GM19351 (cell line): ENCODE measurements around the gene SMAD7.
A peak's percentile ranks its signal among the peaks of the same experiment; 100 is the strongest.

Experiments used
- ATAC-seq: cut with Tn5 transposase; IDR thresholded peaks from one replicate; pipeline ENCODE4 v1.9.1; 2021; ENCODE audit warnings: mild to moderate bottlenecking, moderate library complexity; ENCODE audit not compliant: unreplicated experiment

The SMAD7 gene

DNA sequence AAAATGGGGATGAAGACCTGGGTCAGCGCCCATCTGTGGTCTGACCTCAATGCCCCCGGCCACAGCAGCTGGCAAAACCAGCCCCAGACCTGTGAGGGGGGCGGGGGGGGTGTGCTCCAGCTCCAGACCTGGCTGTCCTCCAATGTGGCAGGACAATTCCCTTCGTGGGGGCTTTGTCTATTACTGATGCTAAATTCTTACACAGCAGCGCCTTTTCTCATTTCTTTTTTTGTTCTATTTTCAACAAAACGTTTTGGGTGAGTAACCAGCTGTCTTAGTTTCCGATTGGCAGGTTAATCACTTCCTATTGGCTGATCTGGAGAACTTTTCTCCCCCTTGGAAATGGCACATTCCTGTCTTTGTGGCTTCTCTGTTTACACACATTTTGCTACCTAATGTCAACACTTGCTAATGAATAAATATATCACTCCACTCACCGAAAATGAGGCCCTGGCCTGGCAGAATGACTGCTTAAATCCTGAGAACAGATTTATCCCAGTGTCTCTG, 4.4 kb downstream of the SMAD7 start:
- ATAC-seq = no peak

DNA sequence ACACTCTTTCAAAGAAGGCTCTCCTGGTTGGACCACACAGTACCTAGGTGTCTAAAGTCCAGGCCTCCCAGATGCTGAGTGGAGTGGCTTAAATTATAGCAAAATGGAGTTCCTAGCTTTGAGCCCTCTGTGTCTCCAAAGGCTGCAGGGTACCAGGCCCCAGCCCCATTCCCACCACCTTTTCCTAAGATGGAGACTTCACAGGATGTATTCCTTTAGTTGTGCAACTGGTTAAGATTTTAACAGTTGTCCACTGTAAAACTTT, 4.9 kb downstream of the SMAD7 start:
- no peak for ATAC-seq

DNA sequence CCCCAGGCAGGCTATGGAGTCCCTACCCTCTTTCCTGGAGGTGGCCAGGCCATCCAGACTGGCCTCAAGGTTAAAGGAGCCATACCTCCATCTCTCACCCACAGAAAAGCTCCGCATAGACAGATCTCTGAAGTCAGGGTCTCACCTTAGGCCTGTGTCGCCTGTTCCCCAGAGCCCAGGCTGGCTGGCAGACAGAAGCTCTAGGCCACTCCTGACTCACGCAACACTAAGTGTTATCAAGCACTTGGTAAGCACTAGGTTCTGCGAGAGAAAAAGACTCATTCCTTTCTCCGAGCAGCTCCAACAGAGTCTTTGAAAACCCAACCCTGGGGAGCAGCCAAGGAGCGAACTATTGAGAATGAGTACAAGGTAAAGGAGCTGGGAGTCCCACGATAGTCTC, 6.1 kb downstream of the SMAD7 start:
- ATAC-seq = no peak

DNA sequence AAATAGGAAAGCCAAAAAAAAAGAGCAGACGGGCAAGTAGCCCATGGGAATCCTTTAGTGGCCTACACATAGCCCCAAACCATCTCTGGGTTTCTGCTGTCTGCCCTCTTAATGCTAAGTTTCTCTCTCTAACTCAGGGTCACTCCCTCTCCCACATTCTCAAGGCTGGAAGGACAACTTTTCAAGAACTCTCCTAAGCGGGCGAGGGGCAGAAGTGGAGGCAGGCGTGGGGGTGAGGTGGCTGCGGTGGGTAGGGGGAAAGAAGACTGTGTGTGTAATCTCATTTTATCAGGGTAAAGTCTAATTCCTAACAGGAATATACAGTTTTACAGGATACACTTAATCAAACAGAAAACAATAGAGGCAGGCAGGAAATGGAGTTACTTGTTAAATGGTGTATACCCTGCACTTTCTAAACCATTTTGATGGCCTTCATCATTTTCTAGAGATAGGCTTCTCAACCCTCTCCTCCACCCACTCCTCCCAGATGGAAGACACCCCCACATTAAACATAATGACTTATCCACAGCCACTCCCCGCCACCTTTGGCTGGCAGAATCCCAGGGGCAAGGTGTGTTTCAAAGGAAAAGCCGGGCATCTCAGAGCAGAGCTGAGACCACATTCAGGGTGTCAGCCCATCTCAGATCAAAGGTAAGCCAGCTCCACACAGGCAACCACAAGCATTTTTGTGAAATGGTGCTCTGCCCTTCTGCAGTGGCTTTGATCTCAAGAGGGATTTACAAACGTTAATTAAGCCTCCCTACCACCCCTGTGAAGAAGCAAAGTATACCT, 6.8 kb downstream of the SMAD7 start:
- ATAC-seq = no peak

DNA sequence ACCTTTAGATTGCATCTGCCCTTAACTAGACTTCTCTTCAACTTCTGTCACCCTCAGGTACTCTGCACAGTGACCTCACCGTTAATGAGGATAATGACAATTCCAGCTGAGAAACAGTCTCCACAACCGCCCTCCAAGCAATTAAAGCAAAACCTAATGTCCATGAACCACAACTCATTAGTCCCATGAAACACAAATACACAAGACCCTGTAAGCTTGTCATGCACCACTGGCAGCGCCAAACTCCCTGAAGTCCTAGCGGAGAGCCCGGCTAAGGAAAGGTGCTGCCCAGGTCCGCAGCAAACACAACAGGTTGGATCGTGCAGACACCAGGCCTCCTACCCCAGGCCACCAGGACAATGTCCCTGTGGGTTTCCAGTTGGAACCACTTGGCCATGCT, 7.4 kb downstream of the SMAD7 start:
- ATAC-seq = no peak

DNA sequence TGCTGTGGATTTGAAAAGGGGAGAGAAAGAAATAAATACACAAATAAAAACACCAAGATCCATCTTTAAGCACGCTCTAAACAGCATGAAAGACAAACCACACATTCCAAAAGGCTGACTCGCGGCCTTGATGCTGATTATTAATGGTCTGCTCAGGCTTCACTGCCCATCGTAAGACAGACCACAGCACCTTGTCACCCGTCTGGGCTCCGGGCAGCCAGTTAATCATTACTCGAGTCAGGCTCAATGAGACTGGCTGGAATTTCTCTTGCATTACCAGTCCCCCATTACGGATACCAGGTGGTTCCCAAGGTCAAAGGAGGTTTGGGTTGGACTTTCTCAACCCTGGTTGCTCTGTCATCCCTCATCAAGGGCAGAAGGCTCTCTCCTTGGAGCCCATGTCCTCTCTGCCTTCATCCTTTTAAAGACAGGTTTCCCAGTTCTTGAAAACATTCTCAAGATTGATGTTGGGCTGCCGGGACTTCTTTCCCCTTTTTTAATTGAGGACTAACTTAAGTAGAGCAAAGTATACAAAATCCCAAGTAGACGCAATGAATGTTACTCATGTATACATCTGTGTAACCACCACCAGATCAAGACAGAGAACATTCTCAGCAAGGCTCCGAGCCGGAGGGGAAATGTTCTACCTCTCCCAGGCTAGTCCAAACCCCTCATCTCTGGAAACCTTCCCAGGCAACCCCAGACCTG, 8.1 kb downstream of the SMAD7 start:
- no peak for ATAC-seq

DNA sequence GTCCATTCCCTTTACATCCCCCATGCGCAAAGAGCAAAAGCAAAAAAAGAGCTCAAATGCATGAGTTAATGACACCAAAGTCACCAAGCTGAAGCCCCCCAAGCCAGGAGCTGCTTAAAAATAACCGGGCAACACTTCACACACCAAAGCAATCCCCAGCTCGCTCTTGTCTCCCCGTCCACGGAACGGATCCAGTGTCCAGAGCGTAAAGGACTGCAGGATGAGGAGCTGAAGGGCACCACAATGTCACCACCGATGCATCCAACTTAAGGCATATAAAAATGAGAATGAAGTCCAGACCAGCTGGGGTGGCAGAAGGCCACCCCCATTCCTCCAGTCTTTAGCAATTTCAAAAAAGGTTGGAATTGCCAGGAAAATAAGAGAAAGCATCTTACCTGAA, 8.7 kb downstream of the SMAD7 start:
- ATAC-seq = no peak

DNA sequence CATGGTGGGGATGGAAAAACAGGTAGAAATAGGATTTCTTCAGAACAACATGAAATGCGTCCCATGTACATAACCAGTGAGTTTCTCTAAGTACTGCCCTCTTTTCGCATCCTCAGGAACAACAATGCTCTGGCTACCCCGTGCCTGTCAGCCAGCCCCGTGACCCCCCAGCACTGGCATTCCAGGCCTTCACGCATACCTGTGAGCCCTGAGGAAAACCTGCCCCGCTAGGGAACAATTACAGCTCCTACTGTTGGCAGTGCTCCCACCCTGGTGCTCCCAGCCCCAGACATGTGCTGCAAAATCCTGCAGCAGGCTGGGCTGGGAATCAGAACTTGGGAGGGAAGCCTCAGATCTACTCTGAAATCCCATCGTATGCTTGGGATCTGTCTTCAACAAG, 9.1 kb downstream of the SMAD7 start:
- ATAC-seq = no peak

DNA sequence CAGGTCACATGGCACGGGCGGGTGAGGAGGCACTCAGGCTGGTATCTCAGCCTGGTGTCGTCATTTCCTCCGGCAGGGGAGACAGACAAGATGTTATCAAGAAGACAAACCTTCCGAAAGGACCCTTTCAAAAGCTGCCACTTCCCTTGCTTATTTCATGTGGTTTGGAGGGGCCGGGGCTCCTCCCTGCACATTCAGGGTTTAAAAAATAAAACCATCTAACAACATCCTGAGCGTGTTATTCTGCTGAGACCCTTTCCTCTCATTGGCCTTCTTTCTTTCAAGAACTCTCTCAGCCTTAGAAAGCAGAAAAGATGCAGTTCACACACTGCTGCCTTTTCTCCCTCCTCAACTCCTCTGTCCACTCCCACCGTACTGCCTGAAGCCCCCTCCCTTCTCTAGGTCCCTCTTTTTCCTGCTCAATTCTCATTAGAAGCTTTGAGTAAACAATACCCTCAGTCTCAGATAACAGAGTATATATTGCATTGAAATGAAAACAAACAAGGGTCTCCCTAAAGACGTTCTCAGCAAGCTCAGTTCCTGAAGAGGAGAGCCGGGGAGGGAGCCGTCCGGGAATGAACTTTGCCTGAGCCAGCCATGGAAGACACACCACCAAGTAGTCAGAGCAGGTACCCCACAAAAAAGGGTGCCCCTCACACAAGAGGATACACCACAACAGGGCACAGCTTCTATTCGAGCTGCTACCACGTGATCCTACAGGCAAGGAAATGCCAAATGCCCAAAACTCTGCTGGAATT, 9.7 kb downstream of the SMAD7 start:
- ATAC-seq = peak; percentile 71

DNA sequence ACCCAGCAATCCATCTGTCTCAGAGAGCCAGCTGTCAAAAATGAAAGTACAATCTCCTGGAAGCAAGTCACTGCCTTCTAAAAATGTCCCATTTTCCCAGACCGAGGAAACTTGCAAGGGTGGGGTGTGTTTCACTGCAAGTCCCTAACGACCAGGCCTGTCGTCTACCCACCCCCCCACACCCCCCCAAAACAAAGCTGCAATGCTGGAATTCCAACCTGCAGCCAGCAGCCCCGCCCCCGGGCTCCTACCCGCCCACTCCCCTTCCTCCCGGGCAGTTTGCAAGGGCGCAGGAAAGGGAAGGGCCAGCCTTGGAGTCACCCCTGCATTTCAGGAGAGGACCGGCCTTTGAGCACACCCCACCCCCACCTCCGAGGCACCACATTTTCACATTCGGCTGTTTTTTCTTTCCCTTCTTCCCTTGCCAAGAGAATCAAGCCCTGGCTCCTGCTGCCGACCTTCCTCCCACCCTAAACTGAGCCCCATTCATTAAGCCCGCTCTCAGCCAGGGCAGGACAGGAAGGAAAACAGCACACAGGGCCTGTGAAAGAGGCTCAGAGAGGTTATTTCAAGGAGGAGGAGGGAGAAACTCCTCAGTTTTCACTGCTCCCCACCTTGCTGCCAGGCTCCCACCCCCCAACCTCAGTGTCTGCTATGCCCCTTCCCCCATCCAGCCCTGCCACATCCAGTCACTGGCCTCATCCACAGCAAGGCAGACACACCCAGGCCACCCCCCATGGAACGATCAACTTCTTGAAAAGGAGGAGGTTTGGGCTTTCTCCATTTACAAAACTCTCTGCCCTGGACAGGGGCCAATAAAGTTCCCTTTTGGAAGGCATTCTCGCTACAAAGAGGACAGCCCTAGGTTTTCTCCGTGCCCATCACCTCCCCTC, 11.3 kb downstream of the SMAD7 start:
- ATAC-seq = no peak

DNA sequence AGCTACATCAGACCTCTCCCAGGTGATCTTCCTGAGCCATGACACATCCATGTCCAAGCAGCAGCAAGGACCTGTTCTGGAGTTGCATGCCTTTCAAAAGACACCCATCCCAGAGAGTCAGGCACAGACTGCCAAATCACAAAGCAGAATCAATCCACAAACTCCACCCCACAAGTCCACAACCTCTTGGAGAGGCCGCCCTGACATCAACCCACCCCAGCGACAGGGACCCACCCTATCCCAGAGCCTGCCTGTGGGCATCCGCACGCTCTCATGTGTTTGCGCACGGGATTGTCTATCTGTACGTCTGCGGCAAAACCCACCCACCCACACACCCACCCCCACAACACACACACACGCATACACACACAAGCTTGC, 11.9 kb downstream of the SMAD7 start:
- ATAC-seq = no peak

DNA sequence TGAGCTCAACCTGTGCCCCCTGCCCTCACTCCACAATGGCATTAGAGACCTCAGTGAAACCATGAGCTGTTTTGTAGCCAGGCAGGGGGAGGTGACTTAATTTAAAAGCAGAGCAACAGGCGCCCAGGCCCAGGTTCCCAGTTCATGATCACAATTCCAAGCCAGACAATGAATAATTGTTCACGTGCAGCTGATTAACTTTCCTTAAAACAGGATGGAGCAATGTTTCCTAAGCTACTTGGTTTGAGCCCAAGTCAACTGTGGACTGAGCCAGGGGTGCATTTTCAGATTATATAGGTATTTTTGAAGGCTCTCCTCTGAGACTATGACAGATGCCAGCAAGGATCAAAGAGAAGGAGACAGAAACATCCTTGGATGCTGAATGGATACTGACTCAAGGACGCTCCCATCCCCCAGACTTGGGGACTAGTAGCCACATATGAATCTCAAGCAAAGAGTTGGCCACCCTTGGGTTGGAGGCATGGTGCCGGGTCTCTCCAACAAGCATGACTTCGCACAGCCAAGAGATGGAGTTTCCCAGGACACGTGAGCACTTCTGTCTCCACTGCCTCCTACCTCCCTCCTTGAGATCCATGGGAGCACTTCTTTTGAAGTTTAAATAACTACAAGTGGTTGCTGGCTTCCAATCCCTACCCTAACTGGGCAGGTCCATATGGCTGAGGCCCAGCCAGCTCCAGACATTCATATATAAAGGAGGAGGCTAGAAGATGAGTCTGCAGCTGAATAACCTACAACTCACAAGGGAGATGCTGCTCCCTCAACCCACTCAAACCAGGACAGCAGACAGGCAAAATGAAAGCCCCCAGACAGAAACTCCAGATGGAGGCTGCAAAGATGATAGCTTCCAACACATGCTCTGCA, 12.7 kb downstream of the SMAD7 start:
- ATAC-seq = no peak

DNA sequence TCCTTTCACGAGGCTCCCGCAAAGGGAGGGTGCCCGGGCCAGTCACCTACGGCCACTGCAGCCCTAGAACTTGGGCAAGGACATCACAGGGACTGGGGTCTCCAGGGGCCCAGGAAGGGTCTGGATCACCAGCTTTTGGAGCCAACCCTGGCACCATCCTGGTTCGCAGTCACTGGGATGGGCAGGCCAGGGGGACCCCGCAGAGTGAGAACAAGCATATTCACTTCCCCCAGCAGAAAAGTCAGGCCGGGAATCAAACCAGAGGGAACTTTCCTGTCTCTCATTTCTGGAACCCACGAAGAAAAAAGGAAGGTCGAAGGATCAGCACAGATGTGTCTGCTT, 15.4 kb downstream of the SMAD7 start:
- ATAC-seq = no peak

DNA sequence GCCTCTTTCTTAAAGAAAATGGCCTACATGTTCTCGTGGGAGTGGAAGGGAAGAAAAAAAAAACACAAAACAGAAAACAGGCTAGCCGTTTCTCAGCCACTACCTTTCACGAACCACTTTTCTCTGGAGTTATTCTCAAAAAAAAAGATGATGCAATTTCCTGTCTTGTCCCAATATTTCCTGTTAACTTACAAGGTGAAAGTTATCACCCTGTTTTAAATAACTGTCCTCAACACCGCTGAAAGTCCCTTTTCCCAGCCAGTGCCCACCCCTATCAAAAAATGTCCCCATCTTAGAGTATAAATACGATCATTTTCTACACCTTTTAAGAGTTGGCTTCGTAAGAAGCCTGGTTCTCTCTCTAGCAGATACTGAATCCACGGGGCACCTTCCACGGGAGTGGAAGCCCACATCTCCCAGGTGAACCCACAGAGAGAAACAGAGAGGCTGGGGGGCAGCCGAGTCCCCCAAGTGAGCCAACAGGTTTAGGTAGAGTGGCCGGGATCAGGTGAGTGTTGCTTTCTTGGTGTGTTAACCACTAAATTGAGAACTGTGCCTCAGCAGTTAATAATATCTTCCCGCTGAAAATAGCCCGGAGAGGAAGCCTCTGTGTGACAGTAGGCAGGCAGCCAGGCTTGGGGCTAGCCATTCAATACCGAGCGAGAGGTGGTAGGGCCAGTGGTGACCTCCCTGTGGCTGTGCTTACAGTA, 15.9 kb downstream of the SMAD7 start:
- ATAC-seq = peak; percentile 65

DNA sequence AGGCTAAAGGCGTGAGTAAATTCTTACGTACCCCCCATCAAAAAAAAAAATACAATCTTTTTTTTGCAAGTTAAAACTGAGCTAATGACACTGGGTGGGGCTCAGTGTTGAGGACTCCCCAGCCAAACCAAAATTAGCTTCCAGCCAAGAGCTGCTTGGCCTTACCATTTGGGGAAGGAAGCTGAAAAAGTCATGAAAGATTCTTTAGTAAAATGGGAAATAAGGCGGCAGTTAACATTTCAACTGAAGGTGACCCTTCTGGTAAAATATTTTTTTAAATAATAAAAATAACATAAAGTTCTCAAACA, 16.4 kb downstream of the SMAD7 start:
- no peak for ATAC-seq

DNA sequence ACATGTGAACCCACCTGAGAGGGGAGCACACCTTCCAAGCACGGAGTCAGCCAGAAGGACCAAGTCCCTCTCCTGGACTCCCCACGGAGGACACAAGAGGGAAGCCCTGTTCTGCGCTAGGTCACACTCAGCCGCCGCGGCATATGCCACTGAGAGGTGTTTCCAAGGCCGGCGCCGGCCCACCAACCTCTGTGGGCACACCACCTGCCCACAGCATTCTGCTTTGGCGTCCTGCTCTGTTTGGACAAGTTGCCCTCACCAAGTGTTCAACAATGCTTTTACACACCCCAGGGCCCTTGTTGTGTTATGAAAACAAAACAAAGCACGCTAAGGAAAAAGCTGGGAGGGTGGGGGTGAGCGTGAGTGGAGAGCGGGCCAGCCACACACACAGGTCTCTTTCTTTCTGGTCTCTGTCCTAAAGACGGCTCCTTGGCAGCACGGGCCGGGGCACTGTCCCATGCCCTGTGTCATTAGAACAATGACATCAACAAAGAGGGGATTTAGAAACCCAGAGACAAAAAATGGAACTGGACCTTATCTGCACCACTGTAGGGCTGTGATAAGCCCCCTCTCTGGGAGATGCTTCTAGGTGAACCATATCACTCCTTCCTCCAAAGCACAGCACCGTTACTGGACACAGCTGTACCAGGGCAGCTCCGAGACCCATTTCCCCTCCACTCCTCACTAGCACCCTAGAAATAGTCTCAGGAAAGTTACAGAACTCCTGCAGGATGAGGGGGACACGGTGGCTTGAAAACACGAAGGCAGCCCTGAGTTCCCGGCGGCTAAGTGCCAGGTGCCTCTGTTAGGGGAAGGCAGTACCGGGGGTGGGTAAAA, 17.0 kb downstream of the SMAD7 start:
- ATAC-seq = no peak

DNA sequence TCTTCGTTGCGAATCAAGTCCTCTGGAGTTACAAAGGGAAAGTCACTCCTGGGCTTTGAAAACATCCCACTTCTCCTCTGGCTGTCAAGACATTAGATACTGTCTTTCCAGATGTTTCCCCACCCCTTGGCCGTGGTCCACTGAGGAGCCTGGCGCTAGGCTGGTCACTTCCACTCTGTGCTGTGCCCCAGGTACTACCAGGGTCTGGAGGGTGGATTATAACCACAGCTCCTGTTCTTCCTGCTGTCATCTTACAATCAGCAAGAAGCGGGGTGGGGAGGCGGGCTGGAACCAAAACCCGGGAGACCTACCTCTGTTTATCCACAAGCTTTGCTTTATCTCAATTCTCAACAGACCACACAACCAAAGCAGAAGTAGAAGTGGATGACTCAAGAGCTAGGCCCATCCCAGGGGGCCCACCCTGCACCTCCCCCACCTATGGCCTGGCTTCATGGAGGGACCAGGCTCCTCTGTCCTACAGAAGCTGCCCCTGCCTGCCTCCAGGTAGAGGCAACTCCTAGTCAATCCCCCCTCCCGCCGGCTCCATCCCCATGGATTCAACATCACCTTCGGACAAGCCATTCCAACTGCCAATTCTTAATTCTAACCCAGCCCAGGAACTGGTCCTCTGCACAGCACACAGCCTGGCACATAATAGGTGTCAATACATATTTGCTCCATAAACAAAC, 17.8 kb downstream of the SMAD7 start:
- ATAC-seq = no peak

DNA sequence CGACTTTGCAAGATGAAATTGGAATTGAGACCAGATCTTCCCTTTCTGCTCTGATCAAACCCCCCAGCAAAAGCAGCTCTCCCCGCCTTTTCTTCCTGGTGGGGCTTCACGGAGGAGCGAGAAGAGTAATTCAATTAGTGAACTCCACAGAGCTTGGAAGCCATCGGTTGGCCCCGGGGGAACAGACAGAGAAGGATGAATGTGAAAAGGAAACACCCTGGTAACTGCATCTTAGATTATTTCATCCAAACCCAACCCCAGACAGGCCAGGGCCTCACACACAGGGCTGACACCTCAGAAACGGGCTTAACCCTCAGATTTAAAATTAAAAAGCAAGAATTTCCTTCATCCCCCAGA, 18.3 kb downstream of the SMAD7 start:
- no peak for ATAC-seq
